ENCODE results near the gene MMP24OS. TPM values are rescaled to one million over a fixed set of nuclear protein-coding genes. Genes with fewer than 3 reads are reported as not detected.

The MMP24OS gene
- polyA plus RNA-seq, 1 experiment, result 47.6 TPM

- no peak for TF ChIP-seq CTCF (IDR thresholded peaks at IDR 0.05; ENCODE audit: insufficient read depth, low read depth, low read length)
- no peak overlapping the region for H3K4me3 ChIP-seq (ENCODE audit: low read depth, low read length)
- ChIA-PET CTCF (interaction anchor here (1.1 to 15.0 kb wide), 2 partner anchors 20 to 144 kb away, joined by 3 to 392 read pairs; partner anchors contain the start of gene GDF5), POLR2A (no interaction called here)
- H3K36me3 ChIP-seq (ENCODE audit: control insufficient read depth, insufficient read depth, low read length), result no peaks in the 10 kb centered on the region
- peaks cover 4% of the 10 kb centered on the region for H3K27me3 ChIP-seq (ENCODE audit: control insufficient read depth, insufficient read depth, low read length)
- no peak for DNase-seq (ENCODE audit: low read depth)
Observed at GRCh38 chr20:35298264-35298663, 20.3 kb upstream of the MMP24OS start.

GRCh38 chr20:35297740-35298139 lies 19.8 kb upstream of the MMP24OS start:
- TF ChIP-seq CTCF (IDR thresholded peaks at IDR 0.05; ENCODE audit: insufficient read depth, low read depth, low read length), result no peak
- DNase-seq (ENCODE audit: low read depth), result no peak
- Histone ChIP-seq H3K36me3 (ENCODE audit: control insufficient read depth, insufficient read depth, low read length) (no peaks in the 10 kb centered on the region), H3K4me3 (ENCODE audit: low read depth, low read length) (no peak overlapping the region), H3K27me3 (ENCODE audit: control insufficient read depth, insufficient read depth, low read length) (peaks cover 4% of the 10 kb centered on the region)
- ChIA-PET CTCF (interaction anchor here (15.0 kb wide), 1 partner anchor 145 kb away, joined by 392 read pairs; the partner anchor contains the start of gene GDF5), POLR2A (no interaction called here)

- Histone ChIP-seq H3K36me3 (ENCODE audit: control insufficient read depth, insufficient read depth, low read length) (no peaks in the 10 kb centered on the region), H3K27me3 (ENCODE audit: control insufficient read depth, insufficient read depth, low read length) (peaks cover 4% of the 10 kb centered on the region), H3K4me3 (ENCODE audit: low read depth, low read length) (no peak overlapping the region)
- CTCF ChIA-PET, result interaction anchor here (0.9 to 15.0 kb wide), 3 partner anchors 8 to 145 kb away, joined by 3 to 392 read pairs (median 4); partner anchors contain the start of genes EIF6 and GDF5
- POLR2A ChIA-PET, result no interaction called here
- no peak for TF ChIP-seq CTCF (IDR thresholded peaks at IDR 0.05; ENCODE audit: insufficient read depth, low read depth, low read length)
- no peak for DNase-seq (ENCODE audit: low read depth)
Observed at GRCh38 chr20:35297155-35297554, 19.2 kb upstream of the MMP24OS start.

- H3K27me3 ChIP-seq (ENCODE audit: control insufficient read depth, insufficient read depth, low read length), result peaks cover 4% of the 10 kb centered on the region
- CTCF ChIA-PET, result interaction anchor here (1.4 to 15.0 kb wide), 2 partner anchors 12 to 146 kb away, joined by 4 to 392 read pairs; partner anchors contain the start of genes EIF6 and GDF5
- DNase-seq (ENCODE audit: low read depth), result no peak
- no peak for TF ChIP-seq CTCF (IDR thresholded peaks at IDR 0.05; ENCODE audit: insufficient read depth, low read depth, low read length)
- no peak overlapping the region for H3K4me3 ChIP-seq (ENCODE audit: low read depth, low read length)
- POLR2A ChIA-PET, result no interaction called here
- H3K36me3 ChIP-seq (ENCODE audit: control insufficient read depth, insufficient read depth, low read length), result no peaks in the 10 kb centered on the region
Observed at GRCh38 chr20:35296101-35296554, 18.2 kb upstream of the MMP24OS start.

GRCh38 chr20:35295674-35296073 lies 17.8 kb upstream of the MMP24OS start:
- TF ChIP-seq CTCF (IDR thresholded peaks at IDR 0.05; ENCODE audit: insufficient read depth, low read depth, low read length), result no peak
- peaks cover 4% of the 10 kb centered on the region for H3K27me3 ChIP-seq (ENCODE audit: control insufficient read depth, insufficient read depth, low read length)
- no peak overlapping the region for H3K4me3 ChIP-seq (ENCODE audit: low read depth, low read length)
- POLR2A ChIA-PET, result no interaction called here
- DNase-seq (ENCODE audit: low read depth), result no peak
- CTCF ChIA-PET, result interaction anchor here (0.6 to 3.3 kb wide), 3 partner anchors 8 to 1343 kb away, joined by 3 to 16 read pairs (median 4); partner anchors contain the start of gene EIF6
- no peaks in the 10 kb centered on the region for H3K36me3 ChIP-seq (ENCODE audit: control insufficient read depth, insufficient read depth, low read length)

Measured in BJ (cell line).